ENCODE data around the gene CACNG3.
"Not testable (repeated sequence)": the region's sequence is repeated elsewhere in the genome, so short reads cannot be mapped to it uniquely, and the experiment has no call there.

Gene CACNG3

GRCh38 chr16:24281466-24281865, 25.3 kb downstream of the CACNG3 start:
- DNase-seq: no peak

- DNase-seq: no peak
Measured at GRCh38 chr16:24282141-24282540, 26.0 kb downstream of the CACNG3 start.

GRCh38 chr16:24286741-24287405, 30.7 kb downstream of the CACNG3 start:
- DNase-seq: no peak

- DNase-seq: no peak
Measured at GRCh38 chr16:24288516-24288915, 32.4 kb downstream of the CACNG3 start.

- no peak for DNase-seq
Measured at GRCh38 chr16:24289166-24289700, 33.1 kb downstream of the CACNG3 start.

- no peak for DNase-seq
Measured at GRCh38 chr16:24291932-24292331, 35.8 kb downstream of the CACNG3 start.

- DNase-seq: no peak
Measured at GRCh38 chr16:24294131-24294530, 38.0 kb downstream of the CACNG3 start.

GRCh38 chr16:24297375-24297774, 41.2 kb downstream of the CACNG3 start:
- no peak for DNase-seq

- no peak for DNase-seq
Measured at GRCh38 chr16:24298548-24299167, 42.5 kb downstream of the CACNG3 start.

- not testable (repeated sequence) for DNase-seq
Measured at GRCh38 chr16:24300750-24301149, 44.6 kb downstream of the CACNG3 start.

GRCh38 chr16:24302636-24303035, 46.5 kb downstream of the CACNG3 start:
- DNase-seq: no peak

- no peak for DNase-seq
Measured at GRCh38 chr16:24308200-24308599, 52.1 kb downstream of the CACNG3 start.

- no peak for DNase-seq
Measured at GRCh38 chr16:24309258-24310142, 53.4 kb downstream of the CACNG3 start.

- DNase-seq: no peak
Measured at GRCh38 chr16:24315343-24315742, 59.2 kb downstream of the CACNG3 start.

- no peak for DNase-seq
Measured at GRCh38 chr16:24318680-24319079, 62.5 kb downstream of the CACNG3 start.

GRCh38 chr16:24319126-24319814, 63.1 kb downstream of the CACNG3 start:
- DNase-seq: no peak

GRCh38 chr16:24322106-24322505, 66.0 kb downstream of the CACNG3 start:
- no peak for DNase-seq

GRCh38 chr16:24324421-24324820, 68.3 kb downstream of the CACNG3 start:
- DNase-seq: no peak

- DNase-seq: no peak
Measured at GRCh38 chr16:24328835-24329452, 72.8 kb downstream of the CACNG3 start.

- no peak for DNase-seq
Measured at GRCh38 chr16:24332178-24332577, 76.0 kb downstream of the CACNG3 start.

GRCh38 chr16:24332582-24333090, 76.5 kb downstream of the CACNG3 start:
- DNase-seq: no peak

- DNase-seq: no peak
Measured at GRCh38 chr16:24336491-24336890, 80.4 kb downstream of the CACNG3 start.
